ENCODE data around the gene ST3GAL3. TPM values are rescaled to one million over a fixed set of nuclear protein-coding genes. Genes with fewer than 3 reads are reported as not detected.

The ST3GAL3 gene
- polyA plus RNA-seq, 1 donor (not counting 4 experiments of a cell fraction or from before 2014, with no cell fraction given), result 10.0 TPM

DNA sequence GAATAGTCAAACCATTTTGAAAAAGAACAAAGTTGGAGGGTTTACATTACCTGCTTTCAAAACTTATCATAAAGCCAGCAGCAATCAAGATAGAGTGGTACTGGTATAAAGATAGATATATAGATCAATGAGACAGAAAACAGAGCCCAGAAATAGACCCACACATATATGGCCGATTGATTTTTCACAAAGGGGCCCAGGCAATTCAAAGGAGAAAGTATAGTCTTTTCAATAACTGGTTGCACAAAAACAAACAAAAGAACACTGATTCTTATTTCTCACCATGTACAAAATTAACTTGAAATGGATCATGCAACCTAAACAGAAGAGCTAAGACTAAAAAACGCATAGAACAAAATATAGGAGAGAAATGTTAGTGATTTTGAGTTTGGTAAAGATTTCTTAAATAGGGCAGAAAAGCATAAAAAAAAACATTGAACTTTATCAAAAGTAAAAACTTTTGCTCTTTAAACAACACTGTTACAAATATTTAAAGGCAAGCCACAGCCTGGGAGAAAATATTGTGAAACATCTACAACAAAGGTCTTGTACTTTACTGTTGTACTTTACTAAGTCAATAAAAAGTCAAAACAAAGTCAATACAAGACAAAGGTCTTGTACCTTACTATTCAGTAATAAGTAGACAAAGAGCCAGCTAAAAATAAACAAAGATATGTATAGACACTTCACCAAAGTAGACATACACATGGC lies 50.2 kb downstream of the ST3GAL3 start:
- no peaks in the 10 kb centered on the region for H4K20me1 ChIP-seq (ENCODE audit: control insufficient read depth, extremely low read depth, insufficient read depth, low read length)
- H3K9ac ChIP-seq (ENCODE audit: control insufficient read depth, extremely low read depth, insufficient read depth, low read length), result no peak overlapping the region
- no peak for DNase-seq (ENCODE audit: low read depth, low spot score)
- H3K9me1 ChIP-seq (ENCODE audit: control insufficient read depth, extremely low read depth, insufficient read depth, low read length), result no peaks in the 10 kb centered on the region
- TF ChIP-seq, protein P1, sequence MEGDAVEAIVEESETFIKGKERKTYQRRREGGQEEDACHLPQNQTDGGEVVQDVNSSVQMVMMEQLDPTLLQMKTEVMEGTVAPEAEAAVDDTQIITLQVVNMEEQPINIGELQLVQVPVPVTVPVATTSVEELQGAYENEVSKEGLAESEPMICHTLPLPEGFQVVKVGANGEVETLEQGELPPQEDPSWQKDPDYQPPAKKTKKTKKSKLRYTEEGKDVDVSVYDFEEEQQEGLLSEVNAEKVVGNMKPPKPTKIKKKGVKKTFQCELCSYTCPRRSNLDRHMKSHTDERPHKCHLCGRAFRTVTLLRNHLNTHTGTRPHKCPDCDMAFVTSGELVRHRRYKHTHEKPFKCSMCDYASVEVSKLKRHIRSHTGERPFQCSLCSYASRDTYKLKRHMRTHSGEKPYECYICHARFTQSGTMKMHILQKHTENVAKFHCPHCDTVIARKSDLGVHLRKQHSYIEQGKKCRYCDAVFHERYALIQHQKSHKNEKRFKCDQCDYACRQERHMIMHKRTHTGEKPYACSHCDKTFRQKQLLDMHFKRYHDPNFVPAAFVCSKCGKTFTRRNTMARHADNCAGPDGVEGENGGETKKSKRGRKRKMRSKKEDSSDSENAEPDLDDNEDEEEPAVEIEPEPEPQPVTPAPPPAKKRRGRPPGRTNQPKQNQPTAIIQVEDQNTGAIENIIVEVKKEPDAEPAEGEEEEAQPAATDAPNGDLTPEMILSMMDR (optimal IDR thresholded peaks at IDR 0.05 in 1 of 3, IDR thresholded peaks at IDR 0.05 in 1 of 3, conservative IDR thresholded peaks at IDR 0.05 in 1 of 3; ENCODE audit: extremely low read depth in 1 of 3, insufficient read depth in 2 of 3, low read length in 3 of 3), result no peak
- no peak for TF ChIP-seq EZH2 (IDR thresholded peaks at IDR 0.05; ENCODE audit: low read length)
- no peaks in the 10 kb centered on the region for H3K79me2 ChIP-seq (ENCODE audit: control insufficient read depth, insufficient read depth, low read length)
- dilution Hi-C loops (cut with MboI; ENCODE audit: extremely low pct_ligation_motif_present, low sequenced_read_pairs), result no loop called here
- H3K27ac ChIP-seq (ENCODE audit: control insufficient read depth, insufficient read depth, low read length), result no peak overlapping the region
- H3K4me3 ChIP-seq (ENCODE audit: control insufficient read depth in 2 of 3, extremely low read depth in 1 of 3, insufficient read depth in 2 of 3, low read depth in 1 of 3, low read length in 3 of 3), result no peak overlapping the region
- no peaks in the 10 kb centered on the region for H3K27me3 ChIP-seq (ENCODE audit: control insufficient read depth, extremely low read depth, insufficient read depth, low read length)
- H3K4me1 ChIP-seq (ENCODE audit: control insufficient read depth, extremely low read depth, insufficient read depth, low read length), result no peaks in the 10 kb centered on the region
- H3K4me2 ChIP-seq (ENCODE audit: control insufficient read depth, extremely low read depth, insufficient read depth, low read depth, low read length), result no peak overlapping the region
- H3K36me3 ChIP-seq (ENCODE audit: control insufficient read depth in 2 of 2, extremely low read depth in 1 of 2, insufficient read depth in 2 of 2, low read length in 2 of 2), result no peaks in the 10 kb centered on the region
- FAIRE-seq, result no peak
- H3K9me3 ChIP-seq (ENCODE audit: control insufficient read depth, low read depth, low read length), result no peaks in the 10 kb centered on the region
- no peak overlapping the region for H2AFZ ChIP-seq (ENCODE audit: control insufficient read depth, low read length)

DNA sequence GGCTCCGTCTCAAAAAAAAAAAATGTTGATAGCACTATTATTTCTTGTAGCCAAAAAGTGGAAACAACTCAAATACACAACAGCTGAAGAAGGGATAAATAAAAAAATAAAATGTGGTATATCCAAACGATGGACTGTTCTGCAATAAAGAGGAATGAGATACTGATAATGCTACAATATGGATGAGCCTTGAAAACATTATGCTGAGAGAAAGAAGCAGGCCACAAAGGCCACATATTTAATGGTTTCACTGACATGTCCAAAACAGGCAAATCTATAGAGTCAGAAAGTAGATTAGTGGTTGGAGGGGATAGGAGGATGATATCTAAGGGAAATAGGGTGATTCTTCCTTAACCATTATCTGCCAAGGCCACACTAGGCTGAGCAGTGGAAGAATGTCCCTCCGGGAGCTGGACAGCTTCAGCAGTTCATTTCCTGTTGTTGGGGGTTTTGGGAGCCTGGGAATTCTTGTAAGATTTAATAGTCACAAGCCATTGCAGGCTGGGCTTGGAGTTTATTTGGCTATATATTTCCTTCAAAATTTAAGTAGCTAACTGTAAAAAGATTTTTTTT lies 53.5 kb downstream of the ST3GAL3 start:
- no peak overlapping the region for H2AFZ ChIP-seq (ENCODE audit: control insufficient read depth, low read length)
- DNase-seq (ENCODE audit: low read depth, low spot score) (no peak), FAIRE-seq (no peak)
- H3K9me3 ChIP-seq (ENCODE audit: control insufficient read depth, low read depth, low read length), result no peaks in the 10 kb centered on the region
- no peak overlapping the region for H3K9ac ChIP-seq (ENCODE audit: control insufficient read depth, extremely low read depth, insufficient read depth, low read length)
- H3K36me3 ChIP-seq (ENCODE audit: control insufficient read depth in 2 of 2, extremely low read depth in 1 of 2, insufficient read depth in 2 of 2, low read length in 2 of 2), result no peaks in the 10 kb centered on the region
- H3K4me2 ChIP-seq (ENCODE audit: control insufficient read depth, extremely low read depth, insufficient read depth, low read depth, low read length), result no peak overlapping the region
- H3K9me1 ChIP-seq (ENCODE audit: control insufficient read depth, extremely low read depth, insufficient read depth, low read length), result no peaks in the 10 kb centered on the region
- H4K20me1 ChIP-seq (ENCODE audit: control insufficient read depth, extremely low read depth, insufficient read depth, low read length), result no peaks in the 10 kb centered on the region
- TF ChIP-seq, protein P1 (optimal IDR thresholded peaks at IDR 0.05 in 1 of 3, IDR thresholded peaks at IDR 0.05 in 1 of 3, conservative IDR thresholded peaks at IDR 0.05 in 1 of 3; ENCODE audit: extremely low read depth in 1 of 3, insufficient read depth in 2 of 3, low read length in 3 of 3), result no peak
- TF ChIP-seq EZH2 (IDR thresholded peaks at IDR 0.05; ENCODE audit: low read length), result no peak
- H3K4me1 ChIP-seq (ENCODE audit: control insufficient read depth, extremely low read depth, insufficient read depth, low read length), result peaks cover 24% of the 10 kb centered on the region
- H3K79me2 ChIP-seq (ENCODE audit: control insufficient read depth, insufficient read depth, low read length), result peaks cover 3% of the 10 kb centered on the region
- no peak overlapping the region for H3K4me3 ChIP-seq (ENCODE audit: control insufficient read depth in 2 of 3, extremely low read depth in 1 of 3, insufficient read depth in 2 of 3, low read depth in 1 of 3, low read length in 3 of 3)
- H3K27me3 ChIP-seq (ENCODE audit: control insufficient read depth, extremely low read depth, insufficient read depth, low read length), result no peaks in the 10 kb centered on the region
- H3K27ac ChIP-seq (ENCODE audit: control insufficient read depth, insufficient read depth, low read length), result no peak overlapping the region
- dilution Hi-C loops (cut with MboI; ENCODE audit: extremely low pct_ligation_motif_present, low sequenced_read_pairs), result no loop called here

Data from keratinocyte (primary cell).